ENCODE data around the gene TSPY10.
"Not testable (repeated sequence)": the region's sequence is repeated elsewhere in the genome, so short reads cannot be mapped to it uniquely, and the experiment has no call there.

TSPY10 gene, protein sequence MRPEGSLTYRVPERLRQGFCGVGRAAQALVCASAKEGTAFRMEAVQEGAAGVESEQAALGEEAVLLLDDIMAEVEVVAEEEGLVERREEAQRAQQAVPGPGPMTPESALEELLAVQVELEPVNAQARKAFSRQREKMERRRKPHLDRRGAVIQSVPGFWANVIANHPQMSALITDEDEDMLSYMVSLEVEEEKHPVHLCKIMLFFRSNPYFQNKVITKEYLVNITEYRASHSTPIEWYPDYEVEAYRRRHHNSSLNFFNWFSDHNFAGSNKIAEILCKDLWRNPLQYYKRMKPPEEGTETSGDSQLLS

GRCh38 chrY:9527580-9527979, at the start of gene TSPY10:
TSS of gene TSPY10 (plus strand) at chrY:9527880. CDS start at chrY:9527926, 46 bp downstream.
- not testable (repeated sequence) for H3K9ac ChIP-seq; H3K9me3 ChIP-seq (ENCODE audit: control insufficient read depth, low read length); H3K27me3 ChIP-seq (ENCODE audit: control insufficient read depth, insufficient read depth, low read length); H3K4me3 ChIP-seq (ENCODE audit: low read depth, low read length); H3K27ac ChIP-seq; H3K4me1 ChIP-seq; H3K36me3 ChIP-seq (ENCODE audit: control insufficient read depth, insufficient read depth, low read length); H3K4me2 ChIP-seq (ENCODE audit: low read length); H2AFZ ChIP-seq; H3K79me2 ChIP-seq

GRCh38 chrY:9486967-9487366, 40.7 kb upstream of the TSPY10 start, which contains the start of gene TSPY9:
TSS of gene TSPY9 (plus strand) at chrY:9487267. CDS start at chrY:9487313, 46 bp downstream.
- H3K9ac ChIP-seq; H2AFZ ChIP-seq; H3K9me3 ChIP-seq (ENCODE audit: control insufficient read depth, low read length); H3K27ac ChIP-seq; H3K27me3 ChIP-seq (ENCODE audit: control insufficient read depth, insufficient read depth, low read length); H3K4me3 ChIP-seq (ENCODE audit: low read depth, low read length); H3K79me2 ChIP-seq; H3K36me3 ChIP-seq (ENCODE audit: control insufficient read depth, insufficient read depth, low read length); H3K4me2 ChIP-seq (ENCODE audit: low read length); H3K4me1 ChIP-seq: not testable (repeated sequence)

DNA sequence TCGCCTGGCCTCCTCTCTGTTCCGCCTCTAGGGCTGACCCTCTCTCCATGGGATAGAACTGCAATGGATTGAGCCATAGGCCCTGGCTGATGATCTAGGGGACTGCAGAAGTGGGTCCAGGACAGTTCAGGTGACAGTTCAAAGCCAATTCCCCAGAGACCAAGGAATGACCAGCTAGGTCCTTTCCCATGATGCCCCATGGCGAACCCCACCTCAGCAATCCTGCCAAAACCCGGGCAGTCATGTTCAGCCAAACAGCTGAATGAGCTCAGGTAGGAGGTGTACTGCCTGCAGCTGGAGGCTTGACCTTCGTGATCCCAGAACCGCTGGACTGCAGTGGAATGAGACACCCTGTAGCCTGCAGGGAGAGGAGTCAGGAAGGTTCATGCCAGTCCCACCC, 23.3 kb upstream of the TSPY10 start:
- H3K9ac ChIP-seq; H3K4me2 ChIP-seq (ENCODE audit: low read length); H2AFZ ChIP-seq: not testable (repeated sequence)

DNA sequence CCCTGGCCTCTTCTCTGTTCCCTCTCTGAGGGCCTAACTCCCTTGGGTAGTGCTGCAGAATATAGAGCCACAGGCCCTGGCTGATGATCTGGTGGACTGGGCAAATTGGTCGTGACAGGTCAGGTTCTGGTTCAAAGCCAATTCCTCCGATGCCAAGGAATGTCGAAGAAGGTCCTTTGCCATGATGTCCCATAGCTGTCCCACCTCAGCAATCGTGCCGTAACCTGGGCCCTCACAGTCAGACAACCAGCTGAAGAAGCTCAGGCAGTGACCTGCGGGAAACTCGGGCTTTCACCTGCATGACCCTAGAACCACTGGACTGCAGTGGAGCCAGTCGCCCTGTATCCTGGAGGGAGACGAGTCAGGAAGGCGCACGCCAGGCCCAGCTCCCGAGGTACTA, 11.4 kb upstream of the TSPY10 start:
- not testable (repeated sequence) for H3K4me2 ChIP-seq (ENCODE audit: low read length); H3K9me3 ChIP-seq (ENCODE audit: control insufficient read depth, low read length); H3K4me1 ChIP-seq; H3K9ac ChIP-seq; H3K79me2 ChIP-seq; H3K27ac ChIP-seq; H3K36me3 ChIP-seq (ENCODE audit: control insufficient read depth, insufficient read depth, low read length); H3K27me3 ChIP-seq (ENCODE audit: control insufficient read depth, insufficient read depth, low read length); H2AFZ ChIP-seq; H3K4me3 ChIP-seq (ENCODE audit: low read depth, low read length)

More for the DNA sequence above, 23.3 kb upstream of the TSPY10 start:
- not testable (repeated sequence) for H3K4me3 ChIP-seq (ENCODE audit: low read depth, low read length); H3K27me3 ChIP-seq (ENCODE audit: control insufficient read depth, insufficient read depth, low read length); H3K27ac ChIP-seq; H3K9me3 ChIP-seq (ENCODE audit: control insufficient read depth, low read length); H3K4me1 ChIP-seq; H3K36me3 ChIP-seq (ENCODE audit: control insufficient read depth, insufficient read depth, low read length); H3K79me2 ChIP-seq

All from parathyroid adenoma (tissue), 2 donors.